ENCODE results near the gene LCP2.

DNA sequence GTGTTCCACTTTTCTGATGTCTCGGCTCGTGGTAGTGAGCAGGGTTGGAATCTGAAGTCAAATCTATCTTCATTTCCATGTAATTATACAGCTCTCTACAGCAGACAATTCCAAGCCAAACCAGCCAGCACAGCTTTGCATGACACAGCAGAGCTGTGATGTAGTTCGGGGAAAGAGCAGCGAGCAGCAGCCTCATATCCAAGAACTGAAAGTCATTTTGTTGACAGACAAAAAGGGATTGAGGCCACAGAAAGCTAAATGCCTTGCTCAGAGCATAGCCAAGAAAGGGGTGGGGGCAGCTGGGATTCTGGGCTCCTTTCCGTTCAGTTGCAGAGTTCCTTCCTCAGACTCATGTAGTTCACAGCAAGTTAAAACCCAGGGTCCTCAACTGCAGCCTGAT, 32.1 kb downstream of the LCP2 start:
- TF ChIP-seq POLR2A (IDR thresholded peaks at IDR 0.05) = peak in 1 of 2 donors; percentile 24
- TF ChIP-seq, protein P1, sequence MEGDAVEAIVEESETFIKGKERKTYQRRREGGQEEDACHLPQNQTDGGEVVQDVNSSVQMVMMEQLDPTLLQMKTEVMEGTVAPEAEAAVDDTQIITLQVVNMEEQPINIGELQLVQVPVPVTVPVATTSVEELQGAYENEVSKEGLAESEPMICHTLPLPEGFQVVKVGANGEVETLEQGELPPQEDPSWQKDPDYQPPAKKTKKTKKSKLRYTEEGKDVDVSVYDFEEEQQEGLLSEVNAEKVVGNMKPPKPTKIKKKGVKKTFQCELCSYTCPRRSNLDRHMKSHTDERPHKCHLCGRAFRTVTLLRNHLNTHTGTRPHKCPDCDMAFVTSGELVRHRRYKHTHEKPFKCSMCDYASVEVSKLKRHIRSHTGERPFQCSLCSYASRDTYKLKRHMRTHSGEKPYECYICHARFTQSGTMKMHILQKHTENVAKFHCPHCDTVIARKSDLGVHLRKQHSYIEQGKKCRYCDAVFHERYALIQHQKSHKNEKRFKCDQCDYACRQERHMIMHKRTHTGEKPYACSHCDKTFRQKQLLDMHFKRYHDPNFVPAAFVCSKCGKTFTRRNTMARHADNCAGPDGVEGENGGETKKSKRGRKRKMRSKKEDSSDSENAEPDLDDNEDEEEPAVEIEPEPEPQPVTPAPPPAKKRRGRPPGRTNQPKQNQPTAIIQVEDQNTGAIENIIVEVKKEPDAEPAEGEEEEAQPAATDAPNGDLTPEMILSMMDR (IDR thresholded peaks at IDR 0.05) = no peak

Measured in tibial nerve (tissue), 3 donors.